ENCODE data around the gene MDP1.

The MDP1 gene

DNA sequence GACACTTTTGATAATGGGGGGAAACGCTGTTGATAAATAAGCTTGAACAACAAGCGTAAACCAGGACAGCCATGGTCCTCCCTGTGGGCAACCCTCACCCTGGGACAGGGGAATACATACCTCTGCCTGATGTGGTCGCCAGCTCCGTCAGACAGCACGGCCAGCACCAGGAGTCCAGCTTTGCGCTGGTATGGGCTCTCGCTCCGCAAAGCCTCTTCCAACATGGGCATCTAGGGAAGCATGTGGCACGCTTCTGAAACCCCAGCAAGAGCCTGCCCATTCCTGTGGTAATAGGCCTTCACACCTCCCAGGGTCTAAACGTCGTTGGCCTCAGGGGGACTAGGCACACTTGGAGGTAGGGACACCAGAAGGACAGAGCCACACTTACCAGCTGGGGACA, 30.1 kb downstream of the MDP1 start:
- H3K27ac ChIP-seq, result no peak overlapping the region
- TF ChIP-seq, protein P1, sequence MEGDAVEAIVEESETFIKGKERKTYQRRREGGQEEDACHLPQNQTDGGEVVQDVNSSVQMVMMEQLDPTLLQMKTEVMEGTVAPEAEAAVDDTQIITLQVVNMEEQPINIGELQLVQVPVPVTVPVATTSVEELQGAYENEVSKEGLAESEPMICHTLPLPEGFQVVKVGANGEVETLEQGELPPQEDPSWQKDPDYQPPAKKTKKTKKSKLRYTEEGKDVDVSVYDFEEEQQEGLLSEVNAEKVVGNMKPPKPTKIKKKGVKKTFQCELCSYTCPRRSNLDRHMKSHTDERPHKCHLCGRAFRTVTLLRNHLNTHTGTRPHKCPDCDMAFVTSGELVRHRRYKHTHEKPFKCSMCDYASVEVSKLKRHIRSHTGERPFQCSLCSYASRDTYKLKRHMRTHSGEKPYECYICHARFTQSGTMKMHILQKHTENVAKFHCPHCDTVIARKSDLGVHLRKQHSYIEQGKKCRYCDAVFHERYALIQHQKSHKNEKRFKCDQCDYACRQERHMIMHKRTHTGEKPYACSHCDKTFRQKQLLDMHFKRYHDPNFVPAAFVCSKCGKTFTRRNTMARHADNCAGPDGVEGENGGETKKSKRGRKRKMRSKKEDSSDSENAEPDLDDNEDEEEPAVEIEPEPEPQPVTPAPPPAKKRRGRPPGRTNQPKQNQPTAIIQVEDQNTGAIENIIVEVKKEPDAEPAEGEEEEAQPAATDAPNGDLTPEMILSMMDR (IDR thresholded peaks at IDR 0.05), result no peak
- no peak for TF ChIP-seq ZFX (IDR thresholded peaks at IDR 0.05; ENCODE audit: borderline replicate concordance)

DNA sequence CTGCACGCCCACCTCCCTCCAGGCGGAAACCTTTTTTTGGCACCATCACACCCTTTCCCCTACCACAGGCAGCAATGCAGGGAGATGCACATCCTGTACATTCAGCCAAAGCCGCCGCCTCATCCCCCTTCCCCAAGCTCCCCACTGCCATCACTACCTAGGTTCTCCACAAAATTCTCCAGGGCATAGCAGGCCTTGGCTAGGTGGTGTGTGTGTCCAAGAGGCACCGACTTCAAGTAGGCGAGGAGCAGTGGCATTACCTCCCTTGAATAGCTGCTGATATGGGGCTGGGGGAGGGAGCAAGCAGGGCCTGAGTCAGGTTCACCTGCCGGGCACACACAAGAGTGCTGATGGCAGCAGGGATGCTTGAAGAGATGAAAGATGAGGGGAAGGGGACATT, 30.8 kb downstream of the MDP1 start:
- TF ChIP-seq ZFX (IDR thresholded peaks at IDR 0.05; ENCODE audit: borderline replicate concordance), result no peak
- TF ChIP-seq, protein P1 (IDR thresholded peaks at IDR 0.05), result no peak
- no peak overlapping the region for H3K27ac ChIP-seq

DNA sequence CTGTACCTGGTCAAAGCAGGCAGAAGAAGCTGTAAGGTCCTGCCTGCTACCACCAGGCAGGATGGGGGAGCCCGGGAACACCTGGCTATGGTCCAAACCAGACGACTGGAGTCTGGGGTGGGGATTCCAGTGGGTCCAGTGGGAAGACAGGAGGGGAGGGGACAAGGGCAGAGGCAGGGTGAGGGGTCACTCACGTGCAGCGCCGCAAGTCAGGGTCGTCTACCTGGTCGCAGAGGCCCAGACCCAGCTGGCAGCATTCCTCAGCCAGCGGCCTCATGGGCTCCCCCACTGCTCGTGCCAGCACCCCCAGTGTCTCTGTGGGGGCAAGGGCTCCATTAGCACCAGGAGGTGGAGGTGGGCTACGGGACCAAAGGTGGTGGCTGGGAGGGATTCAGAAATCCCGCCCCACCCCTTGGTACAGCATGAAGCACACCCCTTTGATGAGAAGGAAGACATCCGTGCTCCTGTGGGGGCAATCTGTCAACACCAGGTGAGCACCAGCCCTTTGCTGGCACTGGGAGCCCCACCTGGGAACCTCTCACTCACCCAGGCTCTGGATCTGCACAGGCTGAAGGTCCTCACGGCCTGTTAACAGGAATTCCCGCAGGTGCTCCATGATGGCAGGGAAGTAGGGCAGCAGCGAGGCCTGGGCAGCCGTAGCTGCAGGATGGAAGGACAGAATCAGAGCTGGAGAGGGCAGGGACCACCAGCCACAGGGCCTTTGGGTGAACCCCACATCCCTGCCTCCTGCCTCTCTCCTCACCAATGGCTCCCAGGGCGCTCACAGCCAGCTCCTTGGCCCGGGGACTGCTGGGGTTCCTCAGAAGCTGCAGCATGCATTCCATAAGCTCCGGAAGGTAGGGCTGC, 31.5 kb downstream of the MDP1 start:
- H3K27ac ChIP-seq, result no peak overlapping the region
- TF ChIP-seq, protein P1 (IDR thresholded peaks at IDR 0.05), result no peak
- no peak for TF ChIP-seq ZFX (IDR thresholded peaks at IDR 0.05; ENCODE audit: borderline replicate concordance)

DNA sequence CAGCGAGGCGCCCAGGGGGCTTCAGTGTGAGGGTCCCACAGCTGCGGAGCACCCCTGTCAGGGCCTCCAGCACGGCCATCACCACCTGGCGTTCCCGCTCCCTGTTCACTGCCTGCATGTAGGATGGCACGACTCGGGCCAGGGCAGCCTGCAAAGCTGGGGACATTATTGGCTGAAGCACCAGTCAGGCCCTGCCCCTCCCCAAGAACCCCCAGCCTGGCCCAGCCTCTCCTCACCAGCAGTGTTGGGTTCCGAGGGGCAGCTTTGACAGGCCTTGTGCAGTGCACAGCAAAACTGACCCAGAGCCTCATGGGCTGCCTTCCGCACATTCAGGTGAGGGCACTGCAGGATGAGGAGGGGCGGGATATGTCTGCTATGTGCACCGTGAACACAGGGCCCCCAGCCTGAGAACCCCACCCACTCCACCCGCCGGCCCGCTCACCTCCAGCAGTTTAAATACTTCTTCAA, 32.8 kb downstream of the MDP1 start:
- TF ChIP-seq, protein P1 (IDR thresholded peaks at IDR 0.05), result no peak
- no peak for TF ChIP-seq ZFX (IDR thresholded peaks at IDR 0.05; ENCODE audit: borderline replicate concordance)
- H3K27ac ChIP-seq, result no peak overlapping the region

DNA sequence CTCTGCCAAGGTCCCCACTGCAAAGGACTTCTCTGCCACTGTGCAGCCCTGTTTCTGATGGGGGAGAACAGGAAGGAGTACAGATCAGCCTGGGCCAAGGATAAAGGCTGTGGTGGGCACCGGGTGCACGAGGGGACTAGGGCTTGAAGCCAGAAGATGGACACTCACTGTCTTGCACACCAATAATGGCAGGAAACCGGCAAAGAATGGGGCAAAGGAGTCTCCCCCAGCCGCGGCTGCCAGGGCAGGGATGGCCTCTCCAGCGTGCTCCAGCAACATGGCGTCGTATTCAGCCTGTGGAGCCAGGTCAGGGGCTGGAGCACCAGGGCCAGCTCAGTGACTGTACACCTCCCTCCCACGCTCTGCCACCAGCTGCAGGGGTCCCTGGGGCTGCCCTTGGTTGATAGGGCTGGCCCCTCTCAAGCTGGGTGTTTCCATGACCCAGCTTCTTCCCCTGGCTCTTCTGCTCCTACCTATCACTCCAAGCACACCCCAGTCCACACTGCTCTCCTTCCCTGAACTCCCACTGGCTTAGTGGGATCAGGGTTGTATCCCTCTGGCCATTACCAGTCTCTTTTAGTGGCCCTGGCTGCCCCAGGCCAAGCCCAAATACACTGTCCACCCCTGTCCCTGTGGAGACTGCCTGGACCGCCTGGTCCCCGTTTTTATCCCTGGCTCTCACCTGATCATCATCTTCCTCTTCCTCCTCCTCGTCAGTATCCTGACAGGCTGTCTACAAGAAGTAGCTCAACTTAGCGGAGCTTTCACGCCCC, 33.6 kb downstream of the MDP1 start:
- no peak overlapping the region for H3K27ac ChIP-seq
- no peak for TF ChIP-seq ZFX (IDR thresholded peaks at IDR 0.05; ENCODE audit: borderline replicate concordance)

DNA sequence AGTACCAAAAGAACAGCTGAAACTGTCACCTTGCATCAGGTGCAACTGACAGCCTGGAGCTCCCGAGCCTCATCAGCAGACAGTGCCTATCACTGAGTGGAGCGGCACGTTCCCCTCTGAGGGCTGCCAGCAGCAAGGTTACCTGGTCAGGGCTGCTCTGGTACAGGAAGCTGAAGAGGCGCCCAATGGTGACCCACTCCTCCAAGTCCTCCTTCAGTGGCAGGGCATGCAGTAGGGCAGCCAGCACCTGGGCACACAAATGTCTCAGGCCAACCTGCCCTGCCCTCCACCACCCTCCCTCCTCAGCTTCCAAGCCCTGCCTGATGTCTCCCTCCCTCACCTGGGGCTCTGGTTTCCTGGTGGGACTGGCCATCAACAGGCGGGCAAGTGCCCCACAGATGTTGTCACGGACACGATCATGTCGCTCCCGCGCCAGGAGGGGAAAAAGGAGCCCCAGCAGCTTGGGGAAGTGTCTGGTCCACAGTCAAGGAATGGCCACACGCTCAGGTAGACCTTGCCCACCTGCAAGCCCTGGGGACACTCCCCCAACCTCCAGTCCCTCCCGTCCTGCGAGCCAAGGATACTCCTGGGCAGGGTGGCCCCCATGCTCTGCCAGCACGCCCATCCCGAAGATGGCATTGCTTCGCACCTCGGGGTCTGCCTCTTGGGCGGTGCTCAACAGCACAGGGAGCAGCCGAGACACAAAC, 34.3 kb downstream of the MDP1 start:
- H3K27ac ChIP-seq, result no peak overlapping the region
- TF ChIP-seq, protein P1 (IDR thresholded peaks at IDR 0.05), result no peak
- TF ChIP-seq ZFX (IDR thresholded peaks at IDR 0.05; ENCODE audit: borderline replicate concordance), result no peak

DNA sequence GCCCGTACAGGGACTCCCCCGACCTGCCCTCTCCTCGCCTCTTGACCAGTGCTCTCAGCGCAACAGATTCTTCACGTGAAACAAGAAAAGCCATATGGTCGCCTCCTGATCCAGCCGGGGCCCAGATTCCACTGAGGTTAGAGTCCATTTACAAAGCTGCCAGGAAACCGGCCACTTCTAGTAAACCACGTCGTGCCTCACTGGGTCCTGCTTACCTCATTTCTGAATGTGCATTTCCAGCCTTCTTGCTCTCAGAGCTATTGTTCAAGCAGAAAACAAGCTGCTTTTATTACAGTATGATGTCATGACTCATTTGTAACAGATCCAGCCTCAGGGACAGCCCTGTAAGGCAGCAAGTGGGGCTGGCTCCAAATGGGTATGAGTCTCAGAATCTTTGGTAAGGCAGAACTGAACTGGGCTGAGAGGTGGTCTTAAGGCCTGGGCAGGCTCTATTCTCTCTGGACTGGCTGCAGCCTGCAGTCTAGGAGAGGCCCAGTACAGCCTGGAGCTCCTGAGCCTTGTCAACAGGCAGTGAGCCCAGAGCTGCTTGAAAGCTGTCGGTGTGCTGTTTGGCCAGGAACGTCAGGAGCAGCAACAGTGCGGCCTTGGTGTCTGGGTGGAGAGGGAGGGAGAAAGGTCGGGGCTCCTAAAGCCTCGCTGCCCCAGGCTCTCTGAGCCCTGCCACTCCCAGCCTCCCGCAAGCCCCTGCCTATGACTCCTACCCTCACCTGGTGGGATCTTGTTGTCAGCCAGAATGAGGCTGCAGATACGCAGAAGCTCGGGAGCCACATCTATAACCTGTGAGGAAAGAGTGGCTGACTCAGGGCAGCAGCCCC, 35.7 kb downstream of the MDP1 start:
- no peak for TF ChIP-seq ZFX (IDR thresholded peaks at IDR 0.05; ENCODE audit: borderline replicate concordance)
- TF ChIP-seq, protein P1 (IDR thresholded peaks at IDR 0.05), result no peak
- H3K27ac ChIP-seq, result no peak overlapping the region
